Inferior parietal cortex (tissue), 1 donor: ENCODE results near the gene EGR2.
"Not testable (repeated sequence)": the region's sequence is repeated elsewhere in the genome, so short reads cannot be mapped to it uniquely, and the experiment has no call there.

Experiments
- DNase-seq: peaks from one replicate; pipeline ENCODE4 v3.0.0-alpha.2; 2016; ENCODE audit errors: extremely low spot score

EGR2 gene

GRCh38 chr10:62795100-62795499 is 21.1 kb downstream of the EGR2 start:
- DNase-seq: no peak

- DNase-seq: no peak
These were observed 21.9 kb downstream of the EGR2 start for GRCh38 chr10:62794306-62794705.

- no peak for DNase-seq
These were observed 23.9 kb downstream of the EGR2 start for GRCh38 chr10:62792261-62792660.

- no peak for DNase-seq
These were observed 25.6 kb downstream of the EGR2 start for GRCh38 chr10:62790571-62790970.

- no peak for DNase-seq
These were observed 26.1 kb downstream of the EGR2 start for GRCh38 chr10:62790019-62790555.

GRCh38 chr10:62788861-62789467 is 27.2 kb downstream of the EGR2 start:
- DNase-seq: no peak

GRCh38 chr10:62788285-62788684 is 27.9 kb downstream of the EGR2 start:
- not testable (repeated sequence) for DNase-seq

GRCh38 chr10:62784537-62784936 is 31.6 kb downstream of the EGR2 start:
- DNase-seq: not testable (repeated sequence)

- DNase-seq: no peak
These were observed 36.5 kb downstream of the EGR2 start for GRCh38 chr10:62779487-62780248.

- DNase-seq: no peak
These were observed 38.0 kb downstream of the EGR2 start for GRCh38 chr10:62778125-62778524.

- DNase-seq: no peak
These were observed 43.8 kb downstream of the EGR2 start for GRCh38 chr10:62772186-62772974.

GRCh38 chr10:62769574-62770242 is 46.5 kb downstream of the EGR2 start:
- no peak for DNase-seq

- no peak for DNase-seq
These were observed 49.8 kb downstream of the EGR2 start for GRCh38 chr10:62766386-62766785.

- no peak for DNase-seq
These were observed 50.4 kb downstream of the EGR2 start for GRCh38 chr10:62765726-62766125.

GRCh38 chr10:62764011-62764410 is 52.2 kb downstream of the EGR2 start:
- no peak for DNase-seq

- no peak for DNase-seq
These were observed 53.0 kb downstream of the EGR2 start for GRCh38 chr10:62763155-62763554.
